ENCODE measurements around the gene ORMDL3.

- no peak for TF ChIP-seq POLR2A (IDR thresholded peaks at IDR 0.05)
- TF ChIP-seq CTCF (IDR thresholded peaks at IDR 0.05) = no peak
Observed at GRCh38 chr17:39970157-39970692, 42.8 kb upstream of the ORMDL3 start.

Measured in lower leg skin (tissue), 3 donors.